Measurements from ENCODE around the gene GATM. TPM values are rescaled to one million over a fixed set of nuclear protein-coding genes. Genes with fewer than 3 reads are reported as not detected.
"Not testable (repeated sequence)": the region's sequence is repeated elsewhere in the genome, so short reads cannot be mapped to it uniquely, and the experiment has no call there.

The GATM gene
- total RNA-seq, 1 donor from 2014 or later = 1.3 TPM

- DNase-seq (ENCODE audit: low read depth) = no peak
Measured at GRCh38 chr15:45389351-45389750, 11.0 kb upstream of the GATM start.

GRCh38 chr15:45387380-45388007 lies 9.2 kb upstream of the GATM start:
- DNase-seq (ENCODE audit: low read depth) = no peak

GRCh38 chr15:45386974-45387373 lies 8.6 kb upstream of the GATM start:
- DNase-seq (ENCODE audit: low read depth) = no peak

- DNase-seq (ENCODE audit: low read depth) = no peak
Measured at GRCh38 chr15:45386420-45386819, 8.1 kb upstream of the GATM start.

- DNase-seq (ENCODE audit: low read depth) = no peak
Measured at GRCh38 chr15:45385590-45385989, 7.2 kb upstream of the GATM start.

- DNase-seq (ENCODE audit: low read depth) = no peak
Measured at GRCh38 chr15:45384700-45385099, 6.4 kb upstream of the GATM start.

GRCh38 chr15:45378913-45379262 lies 544 bp upstream of the GATM start:
- no peak for DNase-seq (ENCODE audit: low read depth)

GRCh38 chr15:45377609-45378148 lies 665 bp downstream of the GATM start:
- DNase-seq (ENCODE audit: low read depth) = no peak

GRCh38 chr15:45376967-45377608 lies 1.3 kb downstream of the GATM start:
- no peak for DNase-seq (ENCODE audit: low read depth)

GRCh38 chr15:45376300-45376928 lies 1.9 kb downstream of the GATM start:
- DNase-seq (ENCODE audit: low read depth) = no peak

GRCh38 chr15:45375836-45376235 lies 2.5 kb downstream of the GATM start:
- no peak for DNase-seq (ENCODE audit: low read depth)

GRCh38 chr15:45373976-45374375 lies 4.4 kb downstream of the GATM start:
- DNase-seq (ENCODE audit: low read depth) = no peak

- peak; percentile 11 for DNase-seq (ENCODE audit: low read depth)
Measured at GRCh38 chr15:45372041-45372995, 6.0 kb downstream of the GATM start.

GRCh38 chr15:45371546-45371945 lies 6.8 kb downstream of the GATM start:
- no peak for DNase-seq (ENCODE audit: low read depth)

- not testable (repeated sequence) for DNase-seq (ENCODE audit: low read depth)
Measured at GRCh38 chr15:45370042-45370441, 8.3 kb downstream of the GATM start.

- DNase-seq (ENCODE audit: low read depth) = not testable (repeated sequence)
Measured at GRCh38 chr15:45367222-45367621, 11.1 kb downstream of the GATM start.

GRCh38 chr15:45364271-45364670 lies 14.1 kb downstream of the GATM start:
- no peak for DNase-seq (ENCODE audit: low read depth)

- DNase-seq (ENCODE audit: low read depth) = no peak
Measured at GRCh38 chr15:45363801-45364200, 14.5 kb downstream of the GATM start.

- no peak for DNase-seq (ENCODE audit: low read depth)
Measured at GRCh38 chr15:45363334-45363733, 15.0 kb downstream of the GATM start.

GRCh38 chr15:45362419-45362818 lies 15.9 kb downstream of the GATM start:
- no peak for DNase-seq (ENCODE audit: low read depth)

- no peak for DNase-seq (ENCODE audit: low read depth)
Measured at GRCh38 chr15:45361878-45362277, 16.5 kb downstream of the GATM start.

GRCh38 chr15:45355860-45356259 lies 22.5 kb downstream of the GATM start:
- DNase-seq (ENCODE audit: low read depth) = no peak

All from renal cortical epithelial cell (primary cell).